GM13977 (cell line): Measurements from ENCODE around the gene YARS1.

Source experiments
- DNase-seq: peaks from one replicate; pipeline ENCODE4 v3.0.0; 2012; ENCODE audit warnings: low spot score
- CTCF ChIP-seq: IDR thresholded peaks from 2 replicates; pipeline ENCODE4 v1.5.1; 2012; ENCODE audit warnings: mild to moderate bottlenecking, control low read depth; ENCODE audit not compliant: insufficient read depth; ENCODE audit errors: extremely low read depth, missing control alignments
- in situ Hi-C: fragments of 300-500 bp; cut with MboI; formaldehyde crosslinking; loops from one replicate; pipeline ENCODE4 v1.12.0; 2022; ENCODE audit warnings: low sequenced_read_pairs, low pct_unique_long_range_greater_than_20kb, mixed read lengths, inconsistent platforms; ENCODE audit not compliant: unreplicated experiment

The YARS1 gene

GRCh38 chr1:32861904-32862695, 44.9 kb upstream of the YARS1 start:
- DNase-seq = no peak
- in situ Hi-C loops = no loop called here
- TF ChIP-seq CTCF = no peak

- in situ Hi-C loops = no loop called here
- DNase-seq = no peak
- TF ChIP-seq CTCF = no peak
These were observed 43.4 kb upstream of the YARS1 start for GRCh38 chr1:32860566-32860965.

GRCh38 chr1:32859915-32860314, 42.8 kb upstream of the YARS1 start:
- TF ChIP-seq CTCF = no peak
- in situ Hi-C loops = no loop called here
- no peak for DNase-seq

- no peak for TF ChIP-seq CTCF
- DNase-seq = no peak
- in situ Hi-C loops = no loop called here
These were observed 41.6 kb upstream of the YARS1 start for GRCh38 chr1:32858791-32859190.

GRCh38 chr1:32858136-32858535, 41.0 kb upstream of the YARS1 start:
- TF ChIP-seq CTCF = no peak
- in situ Hi-C loops = no loop called here

GRCh38 chr1:32855861-32856617, 38.9 kb upstream of the YARS1 start:
- DNase-seq = no peak
- TF ChIP-seq CTCF = no peak
- in situ Hi-C loops = no loop called here

More at GRCh38 chr1:32858136-32858535, 41.0 kb upstream of the YARS1 start:
- DNase-seq = no peak
